DND-41 (cell line): Measurements from ENCODE around the gene PASK.

Source experiments
- CTCF ChIP-seq: IDR thresholded peaks from 2 replicates; pipeline ENCODE4 v1.5.1; 2012; ENCODE audit warnings: borderline replicate concordance, low read length, moderate library complexity, mild to moderate bottlenecking; ENCODE audit not compliant: poor library complexity, severe bottlenecking; ENCODE audit errors: extremely low read depth
- EZH2 ChIP-seq: IDR thresholded peaks from 3 replicates; pipeline ENCODE4 v1.6.1; 2012; ENCODE audit warnings: borderline replicate concordance, low read depth, mild to moderate bottlenecking, moderate library complexity, low read length, inconsistent platforms; ENCODE audit not compliant: severe bottlenecking

DNA sequence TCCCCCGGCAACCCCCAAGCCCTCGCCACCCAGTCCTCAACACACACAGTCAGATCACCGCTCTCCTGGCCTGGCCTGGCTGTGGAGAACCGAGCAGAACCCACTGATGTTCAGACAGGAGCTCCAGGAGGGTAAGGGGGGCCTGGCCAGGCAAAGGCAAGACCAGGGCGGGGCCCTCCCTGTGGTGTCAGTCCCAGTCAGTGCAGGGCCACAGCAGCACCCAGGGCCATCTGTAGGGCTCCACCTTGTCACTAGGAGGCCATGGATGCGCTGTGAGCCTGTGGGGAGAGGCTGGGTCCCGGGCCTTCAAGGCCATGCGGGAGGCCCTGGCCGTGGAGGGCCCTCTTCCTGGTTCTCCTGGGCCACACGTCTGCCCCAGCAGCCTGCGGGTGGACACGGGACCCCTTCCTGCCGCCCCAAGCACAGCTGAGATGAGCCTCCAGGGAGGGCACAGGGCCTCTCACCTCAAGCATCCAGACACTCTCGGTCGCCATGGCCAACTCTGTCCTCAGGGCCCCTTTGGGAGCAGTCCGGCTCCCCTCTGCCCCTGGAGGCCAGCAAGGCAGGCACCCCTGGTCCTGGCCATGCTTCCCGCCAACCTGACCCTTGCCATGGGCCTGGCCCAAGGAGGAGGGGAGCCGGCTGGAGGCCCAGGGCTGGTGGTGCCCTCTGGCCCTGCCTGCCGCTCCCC, 41.2 kb upstream of the PASK start:
- TF ChIP-seq CTCF (no peak), EZH2 (no peak)
